ENCODE results near the gene GYS2. TPM values are rescaled to one million over a fixed set of nuclear protein-coding genes. Genes with fewer than 3 reads are reported as not detected.

The GYS2 gene
- total and polyA plus RNA-seq, 4 experiments from 2014 or later = 0.11 to 0.32 TPM; not detected in 2

- H3K36me3 ChIP-seq (ENCODE audit: insufficient read depth, low read length) = no peaks in the 10 kb centered on the region
- peaks cover 58% of the 10 kb centered on the region for H3K4me1 ChIP-seq (ENCODE audit: insufficient read depth, low read length)
- peaks cover 12 to 13% of the 10 kb centered on the region in 2 donors for H3K36me3 Mint-ChIP-seq
- peak overlapping the region; percentile 1 for H3K27ac ChIP-seq (ENCODE audit: low read depth, low read length)
- H3K9me3 ChIP-seq (ENCODE audit: control insufficient read depth in 1 of 2, low read length in 2 of 2) = no peaks in the 10 kb centered on the region
- H3K9me3 Mint-ChIP-seq = peaks cover 0 to 10% (median 1%) of the 10 kb centered on the region in 8 donors
- POLR2A ChIA-PET (ENCODE audit: partially characterized antibody) = interaction anchor here (1.2 to 2.1 kb wide), 5 partner anchors 20 to 65 kb away, joined by 3 to 21 read pairs (median 8); partner anchors contain the start of gene LDHB
- H3K27me3 ChIP-seq (ENCODE audit: insufficient read depth, low read length) = no peaks in the 10 kb centered on the region
- H3K27ac Mint-ChIP-seq = peak overlapping the region in 6 of 7 donors; percentile 65 to 89 (median 86)
- no peaks in the 10 kb centered on the region for H3K27me3 Mint-ChIP-seq
- H3K4me1 Mint-ChIP-seq = peaks cover 41 to 64% (median 53%) of the 10 kb centered on the region in 4 donors
- intact Hi-C loops (cut with micrococcal nuclease) = loop anchor here (1.0 to 5.0 kb wide), 3 partner anchors 17 to 112 kb away; partner anchors contain the start of genes GOLT1B, LDHB and RECQL
- peak overlapping the region in 6 of 8 donors; percentile 0 to 79 (median 42) for H3K4me3 Mint-ChIP-seq
- H3K4me3 ChIP-seq (ENCODE audit: low read length in 2 of 2) = peak overlapping the region in 1 of 2 donors; percentile 18
- CTCF ChIA-PET (ENCODE audit: partially characterized antibody) = interaction anchor here (0.8 to 7.2 kb wide), 6 partner anchors 38 to 84 kb away, joined by 3 to 200 read pairs (median 3); partner anchors contain the start of gene LDHB
- no peak for DNase-seq
Observed at GRCh38 chr12:21613931-21614330, 9.3 kb upstream of the GYS2 start.

DNA sequence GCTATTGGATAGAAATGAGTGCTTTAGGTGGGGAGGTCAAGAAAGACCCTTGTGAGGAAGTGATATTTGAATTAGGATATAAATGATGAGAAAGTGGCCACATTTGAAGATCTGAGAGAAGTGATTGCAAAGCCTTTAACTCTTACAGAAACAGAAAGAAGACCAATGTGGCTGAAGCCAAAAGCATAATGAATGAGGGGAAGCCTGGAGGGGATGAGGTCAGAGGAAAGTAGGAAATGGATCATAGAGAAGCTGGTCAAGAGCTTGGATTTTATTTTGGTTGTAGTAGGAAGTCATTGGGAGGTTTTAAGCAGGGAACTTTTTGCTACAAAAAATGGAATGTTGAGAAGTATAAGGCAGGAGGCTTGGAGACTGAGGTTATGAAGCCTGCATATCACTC lies 3.5 kb upstream of the GYS2 start:
- CTCF ChIA-PET (ENCODE audit: partially characterized antibody) = interaction anchor here (0.7 to 7.2 kb wide), 10 partner anchors 35 to 410 kb away, joined by 3 to 200 read pairs (median 4); partner anchors contain the start of gene LDHB
- Mint-ChIP-seq H3K36me3 (peaks cover 0 to 3% of the 10 kb centered on the region in 2 donors), H3K9me3 (peaks cover 0 to 2% (median 0%) of the 10 kb centered on the region in 8 donors), H3K4me1 (peaks cover 4 to 12% (median 9%) of the 10 kb centered on the region in 4 donors), H3K27ac (no peak overlapping the region), H3K27me3 (no peaks in the 10 kb centered on the region), H3K4me3 (no peak overlapping the region)
- no peak overlapping the region for H3K4me3 ChIP-seq (ENCODE audit: low read length in 2 of 2)
- POLR2A ChIA-PET (ENCODE audit: partially characterized antibody) = interaction anchor here (1.1 to 2.2 kb wide), 4 partner anchors 49 to 80 kb away, joined by 3 to 12 read pairs (median 4); partner anchors contain the start of gene LDHB
- no peaks in the 10 kb centered on the region for H3K36me3 ChIP-seq (ENCODE audit: insufficient read depth, low read length)
- intact Hi-C loops (cut with micrococcal nuclease) = no loop called here
- H3K27ac ChIP-seq (ENCODE audit: low read depth, low read length) = no peak overlapping the region
- no peaks in the 10 kb centered on the region for H3K27me3 ChIP-seq (ENCODE audit: insufficient read depth, low read length)
- peaks cover 15% of the 10 kb centered on the region for H3K4me1 ChIP-seq (ENCODE audit: insufficient read depth, low read length)
- no peaks in the 10 kb centered on the region for H3K9me3 ChIP-seq (ENCODE audit: control insufficient read depth in 1 of 2, low read length in 2 of 2)
- no peak for DNase-seq

DNA sequence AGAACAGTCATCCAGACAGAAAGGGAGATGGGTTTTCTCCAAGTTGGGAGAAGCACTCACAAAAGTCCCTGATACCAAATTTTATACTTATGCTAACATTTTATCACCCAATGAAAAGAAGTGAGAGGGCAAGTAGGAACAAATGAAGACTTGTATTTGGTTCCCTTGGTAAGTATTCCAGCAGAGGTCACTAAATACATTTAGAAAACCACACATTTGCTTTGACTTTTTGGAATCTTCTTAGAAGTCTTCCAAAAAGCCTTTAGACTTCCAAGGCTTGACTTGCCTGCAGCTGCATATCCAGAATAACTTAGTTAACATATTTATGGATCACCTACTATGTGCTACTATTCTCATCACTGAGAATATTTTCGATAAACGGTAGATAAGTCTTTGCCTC lies 3.1 kb upstream of the GYS2 start:
- H3K4me1 Mint-ChIP-seq = peaks cover 0 to 7% (median 5%) of the 10 kb centered on the region in 4 donors
- no peaks in the 10 kb centered on the region for H3K9me3 ChIP-seq (ENCODE audit: control insufficient read depth in 1 of 2, low read length in 2 of 2)
- ChIA-PET POLR2A (ENCODE audit: partially characterized antibody) (interaction anchor here (1.1 to 2.2 kb wide), 4 partner anchors 50 to 80 kb away, joined by 3 to 12 read pairs (median 4); partner anchors contain the start of gene LDHB), CTCF (ENCODE audit: partially characterized antibody) (interaction anchor here (0.7 to 7.2 kb wide), 8 partner anchors 50 to 411 kb away, joined by 3 to 200 read pairs (median 4); partner anchors contain the start of gene LDHB)
- no peaks in the 10 kb centered on the region for H3K27me3 Mint-ChIP-seq
- H3K27ac Mint-ChIP-seq = no peak overlapping the region
- DNase-seq = peak in 4 of 5 donors; percentile 34 to 40 (median 36)
- no peaks in the 10 kb centered on the region for H3K36me3 Mint-ChIP-seq
- H3K4me3 ChIP-seq (ENCODE audit: low read length in 2 of 2) = no peak overlapping the region
- H3K36me3 ChIP-seq (ENCODE audit: insufficient read depth, low read length) = no peaks in the 10 kb centered on the region
- H3K4me1 ChIP-seq (ENCODE audit: insufficient read depth, low read length) = peaks cover 10% of the 10 kb centered on the region
- H3K27me3 ChIP-seq (ENCODE audit: insufficient read depth, low read length) = no peaks in the 10 kb centered on the region
- intact Hi-C loops (cut with micrococcal nuclease) = loop anchor here (1.0 kb wide), 2 partner anchors 73 to 412 kb away; no protein-coding TSS in a partner anchor
- no peaks in the 10 kb centered on the region for H3K9me3 Mint-ChIP-seq
- no peak overlapping the region for H3K27ac ChIP-seq (ENCODE audit: low read depth, low read length)
- H3K4me3 Mint-ChIP-seq = no peak overlapping the region

GRCh38 chr12:21606175-21606574 lies 1.5 kb upstream of the GYS2 start:
- Mint-ChIP-seq H3K4me3 (no peak overlapping the region), H3K9me3 (no peaks in the 10 kb centered on the region), H3K27ac (no peak overlapping the region), H3K27me3 (no peaks in the 10 kb centered on the region), H3K4me1 (no peaks in the 10 kb centered on the region), H3K36me3 (no peaks in the 10 kb centered on the region)
- H3K27me3 ChIP-seq (ENCODE audit: insufficient read depth, low read length) = no peaks in the 10 kb centered on the region
- no peaks in the 10 kb centered on the region for H3K9me3 ChIP-seq (ENCODE audit: control insufficient read depth in 1 of 2, low read length in 2 of 2)
- ChIA-PET POLR2A (ENCODE audit: partially characterized antibody) (interaction anchor here (1.5 kb wide), 1 partner anchor 51 kb away, joined by 4 read pairs; the partner anchor contains the start of gene LDHB), CTCF (ENCODE audit: partially characterized antibody) (interaction anchor here (3.0 kb wide), 1 partner anchor 75 kb away, joined by 37 read pairs; no protein-coding TSS in a partner anchor)
- intact Hi-C loops (cut with micrococcal nuclease) = no loop called here
- H3K4me3 ChIP-seq (ENCODE audit: low read length in 2 of 2) = no peak overlapping the region
- H3K27ac ChIP-seq (ENCODE audit: low read depth, low read length) = no peak overlapping the region
- H3K36me3 ChIP-seq (ENCODE audit: insufficient read depth, low read length) = no peaks in the 10 kb centered on the region
- peaks cover 7% of the 10 kb centered on the region for H3K4me1 ChIP-seq (ENCODE audit: insufficient read depth, low read length)
- DNase-seq = no peak

- no peak overlapping the region for H3K4me3 Mint-ChIP-seq
- no peaks in the 10 kb centered on the region for H3K27me3 Mint-ChIP-seq
- intact Hi-C loops (cut with micrococcal nuclease) = no loop called here
- no peaks in the 10 kb centered on the region for H3K27me3 ChIP-seq (ENCODE audit: insufficient read depth, low read length)
- no peak overlapping the region for H3K4me3 ChIP-seq (ENCODE audit: low read length in 2 of 2)
- H3K4me1 ChIP-seq (ENCODE audit: insufficient read depth, low read length) = peaks cover 1% of the 10 kb centered on the region
- POLR2A ChIA-PET (ENCODE audit: partially characterized antibody) = no interaction called here
- no peaks in the 10 kb centered on the region for H3K36me3 Mint-ChIP-seq
- H3K9me3 Mint-ChIP-seq = no peaks in the 10 kb centered on the region
- H3K27ac ChIP-seq (ENCODE audit: low read depth, low read length) = no peak overlapping the region
- H3K36me3 ChIP-seq (ENCODE audit: insufficient read depth, low read length) = no peaks in the 10 kb centered on the region
- no peak for DNase-seq
- H3K27ac Mint-ChIP-seq = no peak overlapping the region
- H3K9me3 ChIP-seq (ENCODE audit: control insufficient read depth in 1 of 2, low read length in 2 of 2) = no peaks in the 10 kb centered on the region
- CTCF ChIA-PET (ENCODE audit: partially characterized antibody) = no interaction called here
- H3K4me1 Mint-ChIP-seq = no peaks in the 10 kb centered on the region
Observed at GRCh38 chr12:21602774-21603173, 1.9 kb downstream of the GYS2 start.

- Mint-ChIP-seq H3K27me3 (no peaks in the 10 kb centered on the region), H3K36me3 (no peaks in the 10 kb centered on the region), H3K4me3 (no peak overlapping the region), H3K4me1 (no peaks in the 10 kb centered on the region), H3K27ac (no peak overlapping the region), H3K9me3 (peaks cover 0 to 2% (median 0%) of the 10 kb centered on the region in 8 donors)
- no peaks in the 10 kb centered on the region for H3K9me3 ChIP-seq (ENCODE audit: control insufficient read depth in 1 of 2, low read length in 2 of 2)
- H3K4me1 ChIP-seq (ENCODE audit: insufficient read depth, low read length) = no peaks in the 10 kb centered on the region
- no peak for DNase-seq
- no peak overlapping the region for H3K4me3 ChIP-seq (ENCODE audit: low read length in 2 of 2)
- no peaks in the 10 kb centered on the region for H3K36me3 ChIP-seq (ENCODE audit: insufficient read depth, low read length)
- CTCF ChIA-PET (ENCODE audit: partially characterized antibody) = interaction anchor here (0.8 kb wide), 2 partner anchors 46 to 81 kb away, joined by 3 to 5 read pairs; no protein-coding TSS in a partner anchor
- H3K27me3 ChIP-seq (ENCODE audit: insufficient read depth, low read length) = no peaks in the 10 kb centered on the region
- intact Hi-C loops (cut with micrococcal nuclease) = no loop called here
- no peak overlapping the region for H3K27ac ChIP-seq (ENCODE audit: low read depth, low read length)
- POLR2A ChIA-PET (ENCODE audit: partially characterized antibody) = no interaction called here
Observed at GRCh38 chr12:21600196-21600595, 4.5 kb downstream of the GYS2 start.

GRCh38 chr12:21599143-21599999 lies 5.3 kb downstream of the GYS2 start:
- intact Hi-C loops (cut with micrococcal nuclease) = no loop called here
- H3K9me3 Mint-ChIP-seq = peaks cover 0 to 2% (median 0%) of the 10 kb centered on the region in 8 donors
- Histone ChIP-seq H3K4me1 (ENCODE audit: insufficient read depth, low read length) (no peaks in the 10 kb centered on the region), H3K9me3 (ENCODE audit: control insufficient read depth in 1 of 2, low read length in 2 of 2) (no peaks in the 10 kb centered on the region), H3K27ac (ENCODE audit: low read depth, low read length) (no peak overlapping the region), H3K36me3 (ENCODE audit: insufficient read depth, low read length) (no peaks in the 10 kb centered on the region), H3K4me3 (ENCODE audit: low read length in 2 of 2) (no peak overlapping the region), H3K27me3 (ENCODE audit: insufficient read depth, low read length) (no peaks in the 10 kb centered on the region)
- H3K4me3 Mint-ChIP-seq = no peak overlapping the region
- ChIA-PET CTCF (ENCODE audit: partially characterized antibody) (interaction anchor here (0.8 kb wide), 3 partner anchors 47 to 98 kb away, joined by 3 to 5 read pairs (median 3); no protein-coding TSS in a partner anchor), POLR2A (ENCODE audit: partially characterized antibody) (no interaction called here)
- no peak overlapping the region for H3K27ac Mint-ChIP-seq
- no peaks in the 10 kb centered on the region for H3K27me3 Mint-ChIP-seq
- no peaks in the 10 kb centered on the region for H3K36me3 Mint-ChIP-seq
- no peaks in the 10 kb centered on the region for H3K4me1 Mint-ChIP-seq
- DNase-seq = no peak
